A549 (cell line): ENCODE data around the gene STX12. TPM values are rescaled to one million over a fixed set of nuclear protein-coding genes. Genes with fewer than 3 reads are reported as not detected.

Experiments used
- ATAC-seq, 2 experiments: fragments of 200-7000 bp in 1 of 2; fragments of >200 bp in 1 of 2; cut with Nextera tagmentation in 1 of 2; cut with Tn5 transposase in 1 of 2; 3 replicates each; pipeline versions ENCODE4 v1.8.0 to v1.9.1; 2018 to 2020; ENCODE audit warnings: mild to moderate bottlenecking in 1 of 2, moderate library complexity in 1 of 2
- CTCF ChIA-PET: fragments of 300-600 bp; sonication (Branson Sonifier 250); formaldehyde crosslinking; extraction: SDS; loops from one replicate; lab custom pipeline; 2021; ENCODE audit warnings: antibody characterized with exemption, inconsistent platforms; lab: Yijun Ruan, JAX
- POLR2A ChIA-PET: fragments of 350-600 bp; formaldehyde crosslinking; extraction: SDS; loops from one replicate; lab custom pipeline; 2021; ENCODE audit warnings: antibody characterized with exemption, inconsistent platforms; lab: Yijun Ruan, JAX
- DNase-seq, 2 experiments: peaks; one replicate each; pipeline versions ENCODE4 v3.0.0 to v3.0.0-alpha.2; 2011 to 2016; ENCODE audit warnings: low read depth in 1 of 2, low spot score in 1 of 2
- FAIRE-seq: peaks from 2 replicates; lab custom pipeline; 2011; peaks lifted over from hg19 to GRCh38; lab: Jason Lieb, UNC
- H3K27ac ChIP-seq, 2 experiments: fragments of >200 bp; sonication (Bioruptor Twin); formaldehyde crosslinking; 3 replicates each; pipeline ENCODE4 v1.5.1; 2016 to 2017
- H3K4me1 ChIP-seq: fragments of >200 bp; sonication (Bioruptor Twin); formaldehyde crosslinking; 3 replicates; pipeline ENCODE4 v1.6.1; 2016
- H3K4me2 ChIP-seq: fragments of >200 bp; sonication (Bioruptor Twin); formaldehyde crosslinking; 3 replicates; pipeline ENCODE4 v1.6.1; 2016
- H3K4me3 ChIP-seq: fragments of >200 bp; sonication (Bioruptor Twin); formaldehyde crosslinking; 3 replicates; pipeline ENCODE4 v1.5.1; 2016
- H3K9me3 ChIP-seq: fragments of >200 bp; sonication (Bioruptor Twin); formaldehyde crosslinking; 3 replicates; pipeline ENCODE4 v1.6.1; 2016
- BHLHE40 ChIP-seq: IDR thresholded peaks from 2 replicates; pipeline ENCODE4 v1.6.1; 2012; ENCODE audit warnings: low read depth, low read length, inconsistent platforms
- CEBPB ChIP-seq, 2 experiments: fragments of >200 bp in 1 of 2; sonication (Bioruptor Twin) in 1 of 2; formaldehyde crosslinking in 1 of 2; IDR thresholded peaks; 2 replicates each; pipeline ENCODE4 v1.6.1; 2012 to 2016
- CHD2 ChIP-seq: fragments of 150-350 bp; IDR thresholded peaks from 2 replicates; pipeline ENCODE4 v1.6.1; 2014; ENCODE audit warnings: low read length; ENCODE audit not compliant: partially characterized antibody
- EP300 ChIP-seq, 2 experiments: fragments of >200 bp; sonication (Bioruptor Twin); formaldehyde crosslinking; IDR thresholded peaks; 2 replicates in 1 of 2; 3 replicates in 1 of 2; pipeline ENCODE4 v1.6.1; 2016 to 2017
- HDAC2 ChIP-seq: fragments of 200-600 bp; sonication (generic); IDR thresholded peaks from 2 replicates; pipeline ENCODE4 v1.6.1; 2016
- MAZ ChIP-seq: fragments of 150-350 bp; IDR thresholded peaks from 2 replicates; pipeline ENCODE4 v1.6.1; 2014; ENCODE audit warnings: antibody characterized with exemption, low read depth, low read length, borderline replicate concordance
- NPAS2 ChIP-seq: fragments of 250-450 bp; sonication (Bioruptor Pico); IDR thresholded peaks from 2 replicates; pipeline ENCODE4 v1.8.0; 2022; ENCODE audit warnings: mild to moderate bottlenecking, moderate library complexity, borderline replicate concordance
- RARB ChIP-seq: fragments of 250-450 bp; sonication (Bioruptor Pico); IDR thresholded peaks from 2 replicates; pipeline ENCODE4 v1.8.0; 2021; ENCODE audit warnings: mild to moderate bottlenecking, moderate library complexity
- TP53 ChIP-seq: fragments of 250-450 bp; sonication (Bioruptor Pico); IDR thresholded peaks from 2 replicates; pipeline ENCODE4 v1.5.0; 2021; ENCODE audit warnings: mild to moderate bottlenecking, moderate library complexity
- ZC3H11A ChIP-seq: fragments of 450-650 bp; IDR thresholded peaks from 2 replicates; pipeline ENCODE4 v1.6.1; 2014; ENCODE audit warnings: antibody characterized with exemption, mild to moderate bottlenecking
- ZFP36 ChIP-seq: fragments of 450-650 bp; IDR thresholded peaks from 2 replicates; pipeline ENCODE4 v1.6.1; 2014; ENCODE audit warnings: borderline replicate concordance; ENCODE audit not compliant: partially characterized antibody
- WGBS: methylation state at CpG from one replicate; pipeline ENCODE4 v1.1.6; 2017; ENCODE audit errors: missing lambda C conversion rate; 5-methylcytosine and 5-hydroxymethylcytosine counted together
- polyA plus RNA-seq, 4 experiments: library from polyadenylated mRNA; depleted of rRNA in 3 of 4; stranded (reverse); fragments of >200 nt; fragmentation: RNase III in 1 of 4; extraction: RNeasy Plus Mini Kit Qiagen cat#74134 plus additional on column Dnase treatment in 1 of 4; gene quantifications; 2 replicates in 3 of 4; 3 replicates in 1 of 4; pipeline ENCODE4 v1.2.3, GENCODE V29; 2011 to 2017
- TF ChIP-seq, protein P1 (sequence below): fragments of 150-350 bp; IDR thresholded peaks from 2 replicates; pipeline ENCODE4 v1.6.1; 2014; ENCODE audit warnings: low read depth, mild to moderate bottlenecking, low read length
- TF ChIP-seq, protein P2 (sequence below): fragments of >200 bp; sonication (Bioruptor Twin); formaldehyde crosslinking; IDR thresholded peaks from 2 replicates; pipeline ENCODE4 v1.6.1; 2016
- TF ChIP-seq, protein P3 (sequence below): IDR thresholded peaks from 2 replicates; pipeline ENCODE4 v1.6.1; 2012
- TF ChIP-seq, protein P4 (sequence below): fragments of >200 bp; sonication (Bioruptor Twin); formaldehyde crosslinking; IDR thresholded peaks from 3 replicates; pipeline ENCODE4 v1.6.1; 2016
- TF ChIP-seq, protein P5 (sequence below): fragments of 200-600 bp; sonication (generic); IDR thresholded peaks from 2 replicates; pipeline ENCODE4 v1.6.1; 2016; ENCODE audit warnings: antibody characterized with exemption, mild to moderate bottlenecking, moderate library complexity
- TF ChIP-seq, protein P6 (sequence below): fragments of 450-650 bp; IDR thresholded peaks from 2 replicates; pipeline ENCODE4 v1.6.1; 2014; ENCODE audit warnings: antibody characterized with exemption

Gene STX12
- polyA plus RNA-seq, 2 of the 4 experiments (the other 2 are of a cell fraction), result 11.9 to 14.6 TPM

DNA sequence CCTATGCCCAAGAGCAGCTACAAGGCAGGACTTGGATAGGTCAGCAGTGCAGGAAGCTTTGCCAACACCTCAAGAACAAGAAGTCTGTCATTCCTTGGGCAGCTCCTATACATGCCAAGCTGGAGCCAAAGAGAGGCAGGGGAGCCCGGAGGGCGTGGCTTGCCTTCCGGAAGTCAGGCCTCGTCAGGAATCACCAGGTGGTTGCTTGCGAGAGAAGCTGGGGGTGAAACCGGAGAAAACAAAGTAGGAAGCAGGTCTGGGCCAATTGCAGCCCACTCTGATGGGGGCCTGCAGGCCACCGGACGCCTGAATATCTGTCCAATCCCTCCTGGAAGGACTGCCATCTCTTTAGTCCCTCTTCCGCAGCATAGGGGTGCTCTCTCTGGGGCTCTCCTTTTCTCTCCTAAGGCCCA is 48.1 kb upstream of the STX12 start:
- POLR2A ChIA-PET, result interaction anchor here (0.5 to 1.8 kb wide), 10 partner anchors 8 to 570 kb away, joined by 3 to 19 read pairs (median 3); partner anchors contain the start of genes IFI6, PPP1R8, SLC9A1 and STX12
- Histone ChIP-seq H3K4me1 (peaks cover 9% of the 10 kb centered on the region; the same call in 2 of the 3 replicates), H3K27ac (peak overlapping the region; percentile 71 to 82), H3K9me3 (no peaks in the 10 kb centered on the region), H3K4me3 (peak overlapping the region; percentile 41), H3K4me2 (peak overlapping the region; percentile 75)
- no peak for DNase-seq
- CTCF ChIA-PET, result interaction anchor here (0.9 to 2.1 kb wide), 14 partner anchors 12 to 111 kb away, joined by 3 to 6 read pairs (median 4); partner anchors contain the start of gene IFI6
- no peak for TF ChIP-seq RARB
- no peak for TF ChIP-seq ZFP36
- no peak for TF ChIP-seq CHD2
- TF ChIP-seq, protein P1, sequence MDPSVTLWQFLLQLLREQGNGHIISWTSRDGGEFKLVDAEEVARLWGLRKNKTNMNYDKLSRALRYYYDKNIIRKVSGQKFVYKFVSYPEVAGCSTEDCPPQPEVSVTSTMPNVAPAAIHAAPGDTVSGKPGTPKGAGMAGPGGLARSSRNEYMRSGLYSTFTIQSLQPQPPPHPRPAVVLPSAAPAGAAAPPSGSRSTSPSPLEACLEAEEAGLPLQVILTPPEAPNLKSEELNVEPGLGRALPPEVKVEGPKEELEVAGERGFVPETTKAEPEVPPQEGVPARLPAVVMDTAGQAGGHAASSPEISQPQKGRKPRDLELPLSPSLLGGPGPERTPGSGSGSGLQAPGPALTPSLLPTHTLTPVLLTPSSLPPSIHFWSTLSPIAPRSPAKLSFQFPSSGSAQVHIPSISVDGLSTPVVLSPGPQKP, result no peak
- TF ChIP-seq NPAS2 (CRISPR knock-in tag), result no peak
- TF ChIP-seq, protein P2, sequence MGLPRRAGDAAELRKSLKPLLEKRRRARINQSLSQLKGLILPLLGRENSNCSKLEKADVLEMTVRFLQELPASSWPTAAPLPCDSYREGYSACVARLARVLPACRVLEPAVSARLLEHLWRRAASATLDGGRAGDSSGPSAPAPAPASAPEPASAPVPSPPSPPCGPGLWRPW, result no peak
- no peak for TF ChIP-seq TP53 (CRISPR knock-in tag)
- TF ChIP-seq, protein P3, sequence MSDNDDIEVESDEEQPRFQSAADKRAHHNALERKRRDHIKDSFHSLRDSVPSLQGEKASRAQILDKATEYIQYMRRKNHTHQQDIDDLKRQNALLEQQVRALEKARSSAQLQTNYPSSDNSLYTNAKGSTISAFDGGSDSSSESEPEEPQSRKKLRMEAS, result no peak
- no peak for TF ChIP-seq ZC3H11A
- no peak for TF ChIP-seq BHLHE40
- TF ChIP-seq, protein P4, sequence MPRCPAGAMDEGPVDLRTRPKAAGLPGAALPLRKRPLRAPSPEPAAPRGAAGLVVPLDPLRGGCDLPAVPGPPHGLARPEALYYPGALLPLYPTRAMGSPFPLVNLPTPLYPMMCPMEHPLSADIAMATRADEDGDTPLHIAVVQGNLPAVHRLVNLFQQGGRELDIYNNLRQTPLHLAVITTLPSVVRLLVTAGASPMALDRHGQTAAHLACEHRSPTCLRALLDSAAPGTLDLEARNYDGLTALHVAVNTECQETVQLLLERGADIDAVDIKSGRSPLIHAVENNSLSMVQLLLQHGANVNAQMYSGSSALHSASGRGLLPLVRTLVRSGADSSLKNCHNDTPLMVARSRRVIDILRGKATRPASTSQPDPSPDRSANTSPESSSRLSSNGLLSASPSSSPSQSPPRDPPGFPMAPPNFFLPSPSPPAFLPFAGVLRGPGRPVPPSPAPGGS, result no peak
- no peak for TF ChIP-seq CEBPB (IDR thresholded peaks at IDR 0.05)
- no peak for TF ChIP-seq EP300 (IDR thresholded peaks at IDR 0.05)
- TF ChIP-seq, protein P5, sequence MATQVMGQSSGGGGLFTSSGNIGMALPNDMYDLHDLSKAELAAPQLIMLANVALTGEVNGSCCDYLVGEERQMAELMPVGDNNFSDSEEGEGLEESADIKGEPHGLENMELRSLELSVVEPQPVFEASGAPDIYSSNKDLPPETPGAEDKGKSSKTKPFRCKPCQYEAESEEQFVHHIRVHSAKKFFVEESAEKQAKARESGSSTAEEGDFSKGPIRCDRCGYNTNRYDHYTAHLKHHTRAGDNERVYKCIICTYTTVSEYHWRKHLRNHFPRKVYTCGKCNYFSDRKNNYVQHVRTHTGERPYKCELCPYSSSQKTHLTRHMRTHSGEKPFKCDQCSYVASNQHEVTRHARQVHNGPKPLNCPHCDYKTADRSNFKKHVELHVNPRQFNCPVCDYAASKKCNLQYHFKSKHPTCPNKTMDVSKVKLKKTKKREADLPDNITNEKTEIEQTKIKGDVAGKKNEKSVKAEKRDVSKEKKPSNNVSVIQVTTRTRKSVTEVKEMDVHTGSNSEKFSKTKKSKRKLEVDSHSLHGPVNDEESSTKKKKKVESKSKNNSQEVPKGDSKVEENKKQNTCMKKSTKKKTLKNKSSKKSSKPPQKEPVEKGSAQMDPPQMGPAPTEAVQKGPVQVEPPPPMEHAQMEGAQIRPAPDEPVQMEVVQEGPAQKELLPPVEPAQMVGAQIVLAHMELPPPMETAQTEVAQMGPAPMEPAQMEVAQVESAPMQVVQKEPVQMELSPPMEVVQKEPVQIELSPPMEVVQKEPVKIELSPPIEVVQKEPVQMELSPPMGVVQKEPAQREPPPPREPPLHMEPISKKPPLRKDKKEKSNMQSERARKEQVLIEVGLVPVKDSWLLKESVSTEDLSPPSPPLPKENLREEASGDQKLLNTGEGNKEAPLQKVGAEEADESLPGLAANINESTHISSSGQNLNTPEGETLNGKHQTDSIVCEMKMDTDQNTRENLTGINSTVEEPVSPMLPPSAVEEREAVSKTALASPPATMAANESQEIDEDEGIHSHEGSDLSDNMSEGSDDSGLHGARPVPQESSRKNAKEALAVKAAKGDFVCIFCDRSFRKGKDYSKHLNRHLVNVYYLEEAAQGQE, result no peak
- TF ChIP-seq, protein P6, sequence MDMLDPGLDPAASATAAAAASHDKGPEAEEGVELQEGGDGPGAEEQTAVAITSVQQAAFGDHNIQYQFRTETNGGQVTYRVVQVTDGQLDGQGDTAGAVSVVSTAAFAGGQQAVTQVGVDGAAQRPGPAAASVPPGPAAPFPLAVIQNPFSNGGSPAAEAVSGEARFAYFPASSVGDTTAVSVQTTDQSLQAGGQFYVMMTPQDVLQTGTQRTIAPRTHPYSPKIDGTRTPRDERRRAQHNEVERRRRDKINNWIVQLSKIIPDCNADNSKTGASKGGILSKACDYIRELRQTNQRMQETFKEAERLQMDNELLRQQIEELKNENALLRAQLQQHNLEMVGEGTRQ, result no peak
- TF ChIP-seq MAZ, result no peak
- TF ChIP-seq HDAC2, result no peak
- WGBS, result 89% methylated on average over 9 of the region's 9 CpGs
- no peak for FAIRE-seq
- no peak for ATAC-seq
